Stimulated activated CD8-positive, alpha-beta memory T cell treated with anti-CD3 and anti-CD28 coated beads, Interleukin-4, amount 100 ng/mL, for 48 hours (primary cell): ENCODE measurements around the gene ERFL.

Source experiments
- DNase-seq: peaks from one replicate; pipeline ENCODE4 v3.0.0-alpha.2; 2020

ERFL gene

DNA sequence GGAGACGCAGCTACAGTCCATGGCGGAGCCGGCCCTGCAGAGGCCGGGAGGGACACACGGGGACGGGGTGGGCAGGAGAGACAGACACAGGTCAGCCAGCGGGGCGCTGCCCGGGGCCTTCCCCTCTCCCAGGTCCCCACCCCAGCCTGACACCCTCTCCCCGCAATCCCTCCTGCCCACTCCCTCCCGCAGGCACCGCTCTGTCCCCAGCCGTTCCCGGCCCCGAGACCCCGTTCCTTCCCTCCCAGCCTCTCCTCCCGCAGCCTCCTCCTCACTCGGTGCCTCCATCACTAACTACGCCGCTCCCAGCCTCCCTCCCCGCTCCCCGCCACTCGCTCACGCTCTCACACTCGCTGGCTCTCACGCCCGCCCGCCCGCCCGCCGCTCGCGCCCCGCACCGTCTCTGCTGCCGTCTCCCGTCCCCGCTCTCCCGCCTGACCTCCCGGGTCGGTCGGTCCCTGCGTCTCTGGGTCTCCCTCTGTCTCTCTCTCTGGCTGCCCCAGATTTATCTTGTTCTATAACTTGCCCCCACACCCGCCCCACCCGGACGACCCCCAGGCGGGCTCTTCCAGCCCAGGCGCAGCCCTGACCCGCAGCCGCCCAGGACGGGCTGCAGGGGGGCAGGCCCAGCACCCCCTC lies 15.2 kb downstream of the ERFL start:
- no peak for DNase-seq

DNA sequence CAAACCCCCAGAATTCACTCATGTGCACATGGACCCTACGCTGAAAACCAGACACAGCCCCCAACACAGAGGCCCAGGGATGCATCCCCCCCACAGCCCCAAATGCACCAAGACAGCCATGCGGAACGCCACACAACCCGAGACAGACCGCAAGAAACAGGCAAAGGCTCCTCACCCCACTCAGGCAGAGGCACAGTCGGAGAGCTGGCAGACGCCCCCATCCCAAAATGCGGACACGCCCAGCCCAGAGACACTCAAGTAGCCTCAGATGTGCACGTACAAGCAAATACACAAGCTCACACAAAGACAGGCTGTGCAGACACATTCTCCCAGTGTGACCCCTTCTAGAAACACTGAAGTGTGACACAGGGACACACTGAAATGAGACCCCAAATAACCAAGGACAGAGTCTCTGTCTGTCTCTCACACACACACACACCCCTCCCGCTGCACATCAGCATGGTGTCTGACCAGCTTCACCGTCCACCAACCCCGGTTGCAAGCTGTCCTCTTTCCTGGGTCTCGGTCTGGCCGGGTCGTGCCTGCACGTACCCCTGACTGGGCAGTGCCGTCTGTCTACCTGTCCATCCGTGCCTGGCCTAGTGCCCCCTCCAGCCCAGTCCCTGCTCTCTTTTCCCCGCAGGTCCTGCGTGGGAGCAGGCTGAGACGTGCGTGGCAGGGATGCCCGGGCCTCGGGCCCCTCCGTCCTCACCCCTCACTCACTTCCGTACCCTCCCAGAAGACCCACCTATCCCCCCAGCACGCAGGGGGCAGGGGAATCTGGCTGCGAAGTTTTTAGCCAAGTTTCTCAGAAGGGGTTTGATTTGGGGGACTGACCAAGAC lies 16.1 kb downstream of the ERFL start:
- no peak for DNase-seq

DNA sequence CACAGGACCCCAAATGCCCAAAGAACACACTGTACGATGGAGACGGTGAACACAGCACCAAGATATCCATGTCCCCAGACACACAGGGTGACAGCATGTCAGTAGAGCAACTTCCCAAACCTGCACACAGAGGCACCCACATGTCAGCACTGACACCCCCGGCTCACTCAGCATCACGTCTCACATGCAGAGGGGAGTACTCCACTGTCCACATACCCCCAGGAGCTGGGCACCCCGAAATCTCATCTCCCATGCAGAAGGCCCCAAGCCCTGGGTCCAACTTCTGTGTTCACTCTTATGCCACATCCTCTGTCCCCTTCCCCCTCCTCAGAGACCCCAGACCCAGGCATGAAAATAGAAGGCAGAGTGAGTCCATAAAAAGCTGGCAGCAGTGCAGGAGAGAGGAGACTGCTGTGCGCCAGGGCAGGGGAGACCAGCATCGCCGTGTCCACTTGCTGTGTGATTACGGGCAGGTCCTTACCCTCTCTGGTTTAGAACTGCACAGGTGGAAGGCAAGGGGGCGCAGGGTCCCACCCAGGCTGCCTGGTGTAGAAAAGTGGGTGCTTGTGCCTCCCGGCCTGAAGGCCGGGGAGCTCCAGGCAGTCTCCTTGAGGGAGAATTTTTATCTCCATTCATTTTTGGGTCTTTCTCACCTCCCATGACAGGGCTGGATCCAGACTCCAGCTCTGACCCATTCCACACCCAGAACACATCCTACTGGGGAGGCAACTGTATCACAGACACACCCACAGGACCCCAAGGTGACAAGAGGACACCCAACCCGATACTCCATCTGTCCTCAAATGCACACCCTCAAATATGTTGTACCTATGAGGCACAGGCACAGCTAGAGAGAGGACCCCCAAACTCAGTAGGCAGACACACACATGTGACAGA lies 17.0 kb downstream of the ERFL start:
- no peak for DNase-seq

DNA sequence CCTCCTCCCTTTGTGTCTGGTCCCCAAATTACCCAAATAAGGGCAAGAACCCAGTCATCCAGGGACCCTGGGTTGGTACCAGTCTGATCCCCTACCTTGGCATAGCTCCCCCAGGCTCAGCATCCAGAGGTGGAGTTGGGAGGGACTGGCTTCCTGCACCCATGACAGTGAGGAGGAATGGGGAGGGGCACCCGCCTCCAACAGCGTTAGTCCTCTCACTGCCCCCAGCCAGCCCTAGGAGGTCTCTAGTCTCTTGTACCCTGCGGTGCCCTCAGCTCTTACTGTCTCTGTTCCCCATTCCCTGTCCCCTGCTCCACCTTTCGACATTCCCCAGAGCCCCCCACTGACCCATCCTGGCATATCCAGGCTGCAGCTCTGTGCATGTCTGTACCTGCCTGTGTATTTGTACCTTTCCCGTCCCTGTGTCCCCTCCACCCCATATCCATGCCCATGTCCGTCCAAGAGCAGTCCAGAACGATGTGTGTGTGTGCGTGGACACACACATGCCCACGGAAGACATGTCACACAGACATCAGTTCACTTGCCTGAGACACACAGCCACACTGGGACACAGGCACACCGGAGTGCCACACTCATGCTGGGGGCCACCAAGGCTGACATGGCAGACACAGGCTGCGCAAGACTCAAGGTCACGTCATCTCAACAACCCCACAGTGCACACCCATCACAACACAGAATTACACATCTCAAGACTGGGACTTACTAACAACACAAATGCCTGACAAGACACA lies 17.8 kb downstream of the ERFL start:
- DNase-seq = no peak

DNA sequence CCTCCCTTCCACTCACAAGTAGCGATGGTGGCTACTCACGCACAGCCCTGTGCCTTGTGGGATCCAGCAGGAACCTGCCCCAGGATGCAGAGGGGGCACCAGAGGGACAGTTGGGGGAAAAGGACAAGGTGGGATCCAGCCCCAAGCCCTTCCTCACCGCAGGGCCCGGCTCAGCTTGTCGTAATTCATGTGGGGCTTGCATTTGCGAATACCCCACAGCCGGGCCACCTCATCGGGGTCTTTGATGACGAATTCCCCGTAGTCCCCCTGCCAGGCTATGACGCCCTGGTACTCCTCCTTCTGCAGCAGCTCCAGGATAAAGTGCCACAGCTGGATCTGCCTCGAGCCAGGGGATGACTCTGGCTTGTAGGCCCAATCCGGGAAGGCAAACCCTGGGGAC lies 18.5 kb downstream of the ERFL start:
- no peak for DNase-seq

DNA sequence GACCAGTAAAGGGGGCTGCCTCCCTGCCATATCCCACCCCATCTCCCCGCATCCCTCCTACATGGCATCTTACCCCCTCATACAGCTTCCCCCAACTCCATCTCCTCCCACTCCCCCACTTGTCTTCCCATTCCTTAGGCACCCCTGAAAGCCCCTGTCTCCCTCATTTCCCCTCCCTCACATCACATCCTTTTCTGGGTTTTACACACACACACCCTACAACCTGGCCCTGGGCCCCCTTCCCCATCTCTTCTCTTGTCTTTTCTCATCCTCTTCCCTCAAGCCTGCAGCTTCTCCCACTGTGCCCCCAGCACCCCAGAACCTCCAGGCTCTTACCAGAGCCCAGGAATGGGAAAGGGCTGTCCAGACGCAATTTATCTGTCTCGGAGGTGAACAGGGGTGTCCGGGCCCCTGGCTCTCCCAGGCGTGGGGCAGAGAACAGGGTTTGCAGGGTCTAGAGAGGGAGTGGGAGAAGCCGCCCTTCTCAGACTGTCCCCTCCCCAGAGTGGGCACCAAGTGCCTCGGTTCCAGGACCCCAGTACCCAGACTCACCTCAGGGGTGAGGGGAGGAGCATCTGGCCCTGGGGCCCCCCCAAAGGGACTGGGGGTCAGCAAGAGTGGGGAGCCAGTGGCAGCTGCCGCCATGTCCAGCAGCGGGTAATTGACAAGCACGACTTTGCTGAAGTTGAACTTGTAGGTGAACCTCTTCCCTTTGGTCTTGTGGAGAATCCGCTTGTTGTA lies 19.4 kb downstream of the ERFL start:
- no peak for DNase-seq

DNA sequence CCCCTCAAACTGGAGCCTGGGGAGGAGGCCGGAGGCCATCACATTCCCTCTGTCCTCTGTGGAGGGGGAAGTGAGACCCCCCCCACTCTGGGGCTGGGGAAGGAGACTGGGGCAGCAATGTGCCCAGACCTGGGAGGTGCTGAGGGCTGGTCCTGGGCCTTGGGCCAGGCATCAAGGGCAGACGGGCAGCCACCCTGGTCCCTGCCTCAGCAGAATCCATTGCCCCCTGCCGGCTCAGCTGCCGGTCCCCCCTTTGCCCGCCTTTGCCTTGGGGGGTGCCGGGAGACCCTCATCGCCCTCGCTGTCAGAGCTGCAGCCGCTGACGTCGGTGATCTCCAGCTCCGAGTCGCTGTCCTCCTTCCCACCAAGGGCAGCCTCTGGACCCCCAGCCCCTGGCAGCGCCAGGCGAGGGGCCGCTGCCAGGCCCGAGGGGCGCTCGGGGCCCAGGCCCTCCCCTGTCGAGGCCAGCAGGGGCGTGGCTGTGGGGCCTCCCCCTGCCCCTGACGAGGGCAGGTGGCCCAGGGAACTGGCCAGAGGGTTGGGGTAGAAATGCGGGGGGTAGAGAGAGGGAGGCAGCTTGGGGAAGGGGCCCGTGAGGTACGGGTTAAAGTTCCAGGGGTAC lies 20.1 kb downstream of the ERFL start:
- DNase-seq = no peak

DNA sequence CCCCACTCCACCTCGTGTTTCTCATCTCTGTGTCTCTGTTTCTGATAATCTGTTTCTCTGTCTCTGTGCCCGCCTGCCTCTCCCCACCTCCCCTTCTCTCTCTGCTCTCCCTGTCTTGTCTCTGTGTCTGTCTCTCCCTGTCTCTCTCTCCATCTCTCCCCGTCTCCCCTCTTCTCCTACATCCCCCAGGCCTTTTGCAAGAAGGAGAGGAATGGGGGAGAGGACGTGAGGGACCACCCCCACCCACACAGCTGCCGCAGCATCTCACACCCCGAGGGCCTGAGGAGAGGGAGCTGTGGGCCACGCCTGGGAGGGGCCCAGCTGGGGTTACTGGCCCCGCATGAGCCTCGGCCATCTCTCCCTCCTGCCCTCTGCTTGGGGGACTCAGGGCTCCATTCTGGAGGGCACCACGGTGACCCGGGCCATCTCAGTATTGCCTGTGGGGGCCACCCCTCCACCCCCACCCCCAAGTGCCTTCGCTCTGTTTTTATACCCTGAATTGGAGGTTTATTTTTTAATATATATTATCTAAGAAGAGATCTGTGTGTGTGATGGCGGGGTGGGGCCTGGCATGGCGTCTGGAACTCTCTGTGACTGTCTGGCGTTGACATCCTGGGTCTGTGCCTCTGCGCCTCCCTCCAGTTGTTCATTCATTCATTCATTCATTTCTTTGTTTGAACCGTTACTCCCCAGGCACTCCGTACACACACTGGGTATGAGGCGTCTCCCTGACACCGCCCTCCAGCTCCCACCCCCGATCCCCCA lies 21.2 kb downstream of the ERFL start:
- no peak for DNase-seq

DNA sequence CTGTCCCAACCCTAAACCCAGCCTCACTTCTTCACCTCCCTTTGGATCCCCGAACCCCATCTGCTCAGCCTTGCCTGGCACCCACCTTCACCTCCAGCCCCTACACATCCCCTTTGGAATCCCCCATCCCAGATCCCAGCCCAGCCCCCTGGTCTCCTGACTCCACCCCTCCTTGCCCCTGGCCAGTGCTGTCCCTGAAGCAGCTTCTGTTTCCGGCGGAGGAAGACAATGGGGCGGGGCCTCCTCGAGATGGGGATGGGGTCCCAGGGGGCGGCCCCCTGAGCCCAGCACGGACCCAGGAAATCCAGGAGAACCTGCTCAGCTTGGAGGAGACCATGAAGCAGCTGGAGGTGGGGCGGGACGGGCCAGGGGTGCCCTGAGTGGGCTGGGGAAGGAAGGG lies 22.0 kb downstream of the ERFL start:
- no peak for DNase-seq

DNA sequence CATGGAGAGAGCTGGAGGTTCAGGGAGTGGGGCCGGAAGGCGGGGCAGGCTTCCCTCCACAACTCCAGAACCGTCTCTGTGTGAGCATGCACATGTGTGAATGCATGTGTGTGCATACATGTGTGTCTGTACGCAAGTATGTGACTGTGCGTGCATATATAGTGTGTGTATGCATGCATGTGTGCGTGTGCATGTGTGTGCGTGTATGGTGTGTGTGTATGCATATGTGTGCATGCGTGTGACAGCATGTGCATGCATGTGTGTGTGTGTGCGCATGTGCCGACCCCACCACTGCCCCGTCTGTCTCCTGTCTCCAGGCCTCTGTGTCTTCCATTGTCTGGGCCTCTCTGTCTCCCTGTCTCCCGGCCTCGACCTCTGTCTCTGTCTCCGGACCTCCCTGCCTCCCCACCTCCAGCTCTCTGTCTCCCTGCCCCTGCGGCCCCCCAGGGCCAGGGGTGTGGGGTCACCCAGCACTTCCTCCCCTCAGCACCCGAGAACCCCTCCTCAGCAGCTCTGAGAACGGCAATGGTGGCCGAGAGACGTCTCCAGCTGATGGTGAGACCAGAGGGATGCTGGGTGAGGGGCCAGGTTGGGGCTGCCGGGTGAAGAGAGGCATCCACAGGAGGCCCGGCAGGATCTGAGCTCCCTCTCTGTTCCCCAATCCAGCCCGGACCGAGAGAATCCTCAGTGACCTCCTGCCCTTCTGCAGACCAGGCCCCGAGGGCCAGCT lies 22.8 kb downstream of the ERFL start:
- no peak for DNase-seq

DNA sequence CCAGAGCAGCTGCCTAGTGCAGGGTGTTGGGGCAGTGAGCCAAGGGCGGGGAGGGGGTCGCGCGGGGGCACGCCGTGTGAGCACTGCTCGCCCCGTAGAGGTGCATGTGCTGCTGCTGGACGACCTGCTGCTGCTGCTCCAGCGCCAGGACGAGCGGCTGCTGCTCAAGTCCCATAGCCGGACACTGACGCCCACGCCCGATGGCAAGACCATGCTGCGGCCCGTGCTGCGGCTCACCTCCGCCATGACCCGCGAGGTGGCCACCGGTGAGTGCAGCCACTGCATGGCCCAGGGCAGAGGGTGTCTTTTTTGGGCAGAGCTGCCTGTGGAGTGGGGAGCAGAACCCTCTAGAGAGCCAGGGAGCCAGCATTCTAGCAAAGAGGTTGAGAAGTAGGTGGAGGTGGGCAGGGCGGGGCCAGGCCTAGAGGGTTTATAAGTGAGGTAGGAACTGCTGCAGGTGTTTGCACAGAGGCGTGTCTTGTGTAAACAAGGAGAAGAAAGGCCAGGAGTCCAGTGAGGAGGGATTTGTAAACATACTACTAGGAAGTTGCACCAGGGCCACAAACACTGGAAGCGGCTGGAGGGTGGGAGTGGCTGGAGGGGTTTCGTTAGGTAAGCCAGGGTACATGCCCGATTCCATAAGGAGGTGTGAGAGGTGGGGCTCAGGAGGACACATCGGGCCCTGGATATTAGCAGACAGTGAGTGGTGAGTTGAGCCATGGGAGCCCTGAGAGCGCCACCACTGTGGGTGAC lies 24.0 kb downstream of the ERFL start:
- no peak for DNase-seq

DNA sequence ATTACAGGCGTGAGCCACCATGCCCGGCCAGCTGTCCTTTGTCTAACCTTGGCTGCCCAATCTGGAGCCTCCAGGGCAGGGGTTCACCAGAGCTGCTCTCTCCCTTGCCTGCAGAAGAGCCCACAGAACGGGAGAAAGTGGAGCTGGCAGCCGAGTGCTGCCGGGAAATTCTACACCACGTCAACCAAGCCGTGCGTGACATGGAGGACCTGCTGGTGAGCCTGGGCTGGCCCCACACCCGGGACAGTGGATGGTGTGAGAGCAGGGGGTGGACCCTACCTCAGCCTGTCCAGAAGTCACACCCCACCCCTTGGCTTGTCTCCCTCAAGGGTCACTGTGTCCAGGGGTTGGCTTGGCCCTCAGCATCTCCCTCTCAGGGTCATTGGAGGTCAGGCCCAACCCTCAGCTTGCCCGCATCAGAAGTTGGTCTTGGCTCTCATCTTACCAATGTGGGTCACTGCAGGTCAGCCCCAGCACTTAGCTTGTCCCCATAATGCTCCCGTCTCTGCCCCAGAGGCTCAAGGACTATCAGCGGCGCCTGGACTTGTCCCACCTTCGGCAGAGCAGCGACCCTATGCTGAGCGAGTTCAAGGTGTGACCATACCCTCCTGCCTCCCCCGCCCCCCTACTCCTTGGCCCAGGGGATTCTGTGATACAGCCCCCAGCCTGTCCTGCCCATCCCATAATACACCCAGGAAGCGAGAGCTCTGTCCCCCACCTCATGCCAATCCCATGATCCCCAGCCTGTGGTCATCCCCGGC lies 24.9 kb downstream of the ERFL start:
- no peak for DNase-seq

DNA sequence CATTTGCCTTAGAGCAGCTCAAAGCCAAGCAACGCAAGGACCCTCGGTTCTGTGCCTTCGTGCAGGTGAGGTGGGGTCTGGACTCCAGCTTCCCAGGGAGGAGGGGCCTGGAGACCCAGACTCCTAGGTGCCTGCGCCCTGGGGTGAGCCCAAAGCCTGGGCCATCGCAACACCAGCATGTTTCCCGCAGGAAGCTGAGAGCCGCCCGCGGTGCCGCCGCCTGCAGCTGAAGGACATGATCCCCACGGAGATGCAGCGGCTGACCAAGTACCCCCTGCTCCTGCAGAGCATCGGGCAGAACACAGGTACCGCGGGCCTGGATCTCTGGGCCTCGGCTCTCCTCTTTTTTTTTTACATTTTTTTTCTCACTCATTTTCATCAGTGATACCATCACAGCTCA lies 25.7 kb downstream of the ERFL start:
- DNase-seq = no peak

DNA sequence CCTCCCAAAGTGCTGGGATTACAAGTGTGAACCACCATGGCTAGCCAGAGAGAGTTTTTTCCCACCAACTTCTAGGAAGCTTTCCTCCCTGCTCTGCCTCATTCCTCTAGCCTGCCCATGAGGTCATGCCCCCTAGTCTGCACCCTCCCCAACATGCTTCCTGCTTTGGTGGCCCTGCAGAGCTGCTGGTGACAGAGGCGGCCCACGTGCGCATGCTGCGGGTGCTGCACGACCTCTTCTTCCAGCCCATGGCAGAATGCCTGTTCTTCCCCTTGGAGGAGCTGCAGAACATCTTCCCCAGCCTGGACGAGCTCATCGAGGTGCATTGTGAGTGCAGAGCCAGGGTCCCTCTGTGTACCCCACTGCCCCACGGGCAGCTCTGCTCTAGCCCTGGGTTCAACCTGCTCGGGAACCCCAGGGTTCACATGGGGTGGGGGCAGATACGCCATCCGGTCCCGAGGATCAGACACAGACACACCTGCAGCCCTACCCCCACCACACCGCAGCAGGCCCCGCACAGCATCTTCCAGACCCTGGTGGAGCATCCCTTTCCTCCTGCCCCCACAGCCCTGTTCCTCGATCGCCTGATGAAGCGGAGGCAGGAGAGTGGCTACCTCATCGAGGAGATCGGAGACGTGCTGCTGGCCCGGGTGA lies 26.4 kb downstream of the ERFL start:
- no peak for DNase-seq

DNA sequence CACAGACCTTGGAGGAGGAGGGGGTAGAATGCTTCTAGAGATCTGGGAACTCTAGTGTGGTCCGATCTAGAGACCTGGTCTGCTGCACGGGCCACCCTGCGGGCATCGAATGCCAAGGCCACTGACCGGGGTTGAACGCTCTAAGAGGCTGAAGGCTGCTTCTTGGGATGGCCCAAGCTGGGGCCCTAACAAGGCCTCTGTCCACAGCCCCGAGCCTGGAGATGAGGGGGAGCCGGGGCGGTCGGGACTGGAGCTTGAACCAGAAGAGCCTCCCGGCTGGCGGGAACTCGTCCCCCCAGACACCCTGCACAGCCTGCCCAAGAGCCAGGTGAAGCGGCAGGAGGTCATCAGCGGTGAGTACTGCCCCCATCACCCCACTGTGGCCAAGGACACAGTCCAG lies 30.0 kb downstream of the ERFL start:
- DNase-seq = no peak

DNA sequence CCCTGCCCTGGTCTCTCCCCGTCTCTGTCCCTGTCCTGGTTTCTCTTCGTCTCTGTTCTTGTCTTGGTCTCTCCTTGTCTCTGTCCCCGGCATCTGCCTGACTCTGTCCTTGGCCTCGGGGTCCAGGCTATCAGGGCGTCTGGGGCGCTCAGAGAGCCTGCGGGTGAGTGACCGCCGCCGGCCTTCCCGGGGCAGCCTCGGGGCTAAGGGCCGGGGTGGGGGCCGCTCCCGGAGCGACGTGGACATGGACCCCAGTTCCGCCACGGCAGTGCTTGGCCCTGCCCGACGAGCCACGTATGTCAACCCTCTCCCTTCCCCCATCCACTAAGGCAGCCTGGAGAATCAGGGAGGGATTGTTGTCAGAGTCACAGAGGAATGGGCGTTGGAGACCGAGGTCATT lies 30.4 kb downstream of the ERFL start:
- no peak for DNase-seq

DNA sequence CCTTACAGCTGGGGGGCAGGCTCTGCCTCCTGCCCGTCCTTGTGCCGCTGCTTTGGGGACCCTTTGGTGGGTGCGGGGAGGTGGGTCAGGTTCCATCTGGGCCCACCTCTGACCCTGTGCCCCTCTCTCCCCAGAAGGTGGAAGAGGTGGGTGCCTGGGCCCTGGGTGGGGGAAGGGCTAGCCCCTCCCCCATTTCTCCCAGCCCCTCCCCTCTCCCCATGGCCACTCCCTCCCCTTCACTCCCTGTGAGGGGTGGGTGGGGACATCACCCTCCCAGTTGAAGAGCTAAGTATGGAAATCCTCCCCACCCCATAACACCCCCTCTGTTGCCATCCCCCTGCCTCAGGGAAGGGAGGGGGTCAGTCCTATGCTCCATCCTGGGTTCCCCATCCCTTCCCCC lies 31.1 kb downstream of the ERFL start:
- no peak for DNase-seq

DNA sequence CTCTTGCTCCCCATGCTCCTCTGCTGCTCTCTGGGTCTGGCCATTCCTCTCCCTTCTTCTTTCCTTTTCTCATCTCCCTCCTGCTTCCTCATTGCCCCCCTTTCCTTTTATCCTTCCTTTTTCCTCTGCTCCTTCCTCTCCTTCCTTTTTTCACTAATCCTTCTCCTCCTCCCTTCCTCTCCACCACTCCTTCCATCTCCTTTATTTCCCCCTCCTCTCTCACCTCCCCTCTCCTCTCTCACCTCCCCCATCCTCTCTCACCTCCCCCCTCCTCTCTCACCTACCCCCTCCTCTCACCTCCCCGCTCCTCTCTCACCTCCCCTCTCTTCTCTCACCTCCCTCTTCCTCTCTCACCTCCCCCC lies 31.7 kb downstream of the ERFL start:
- no peak for DNase-seq
